HCT116 (cell line): ENCODE measurements around the gene IKZF3. TPM values are rescaled to one million over a fixed set of nuclear protein-coding genes. Genes with fewer than 3 reads are reported as not detected.

ENCODE experiments used
- ATAC-seq: fragments of 200-7000 bp; cut with Tn5 transposase; 2 replicates; pipeline ENCODE4 v1.9.1; 2020; ENCODE audit warnings: mild to moderate bottlenecking, moderate library complexity
- BruUV-seq: library from RNA; stranded (reverse); fragments of 400-500 nt; replicated peaks from 2 replicates; lab custom pipeline; 2021; lab: Mats Ljungman, UMichigan
- CTCF ChIA-PET: fragments of 300-600 bp; sonication (Branson Sonifier 250); formaldehyde crosslinking; loops from one replicate; lab custom pipeline; 2021; ENCODE audit warnings: antibody characterized with exemption; lab: Charles Lee
- POLR2A ChIA-PET: fragments of 300-600, 350-600 bp; sonication (Branson Sonifier 250); formaldehyde crosslinking; loops from one replicate; lab custom pipeline; 2021; ENCODE audit warnings: antibody characterized with exemption; lab: Charles Lee
- RAD21 ChIA-PET, 2 experiments: fragments of 300-600 bp; sonication (Branson Sonifier 250); formaldehyde crosslinking; loops; one replicate each; lab custom pipeline; 2023; ENCODE audit warnings: low total read pairs in 2 of 2; ENCODE audit not compliant: uncharacterized antibody in 2 of 2, unreplicated experiment in 2 of 2, low non-redundant PET in 1 of 2; lab: Charles Lee
- DNase-seq: peaks from one replicate; pipeline ENCODE4 v3.0.0-alpha.2; 2010; ENCODE audit warnings: low read depth, low spot score
- H2AFZ ChIP-seq: fragments of 200-600 bp; shearing (Covaris generic), sonication (generic); 2 replicates; pipeline ENCODE4 v1.6.1; 2017; ENCODE audit warnings: low read depth, mixed run types, mixed read lengths, antibody characterized with exemption, low read length; ENCODE audit not compliant: poor library complexity, severe bottlenecking
- H3K27ac ChIP-seq: 2 replicates; pipeline ENCODE4 v1.5.1; 2012; ENCODE audit warnings: low read depth, low read length
- H3K27me3 ChIP-seq: fragments of 200-600 bp; sonication (generic); 2 replicates; pipeline ENCODE4 v1.6.1; 2016; ENCODE audit warnings: mixed run types, low read length, mixed read lengths; ENCODE audit not compliant: insufficient read depth
- H3K36me3 ChIP-seq, 2 experiments: fragments of 200-500 bp in 1 of 2; fragments of 200-600 bp in 1 of 2; sonication (Bioruptor generic) in 1 of 2; sonication (generic) in 1 of 2; 2 replicates each; pipeline versions ENCODE4 v1.5.1 to v1.6.1; 2014 to 2016; ENCODE audit warnings: low read length in 2 of 2, inconsistent platforms in 1 of 2, mixed read lengths in 1 of 2, mixed run types in 1 of 2; ENCODE audit not compliant: insufficient read depth in 2 of 2, control insufficient read depth in 1 of 2
- H3K4me1 ChIP-seq, 2 experiments: fragments of 200-600 bp in 1 of 2; sonication (generic) in 1 of 2; 2 replicates each; pipeline versions ENCODE4 v1.5.1 to v1.6.1; 2012 to 2017; ENCODE audit warnings: low read length in 2 of 2, inconsistent platforms in 1 of 2, mild to moderate bottlenecking in 1 of 2, mixed read lengths in 1 of 2, mixed run types in 1 of 2, moderate library complexity in 1 of 2; ENCODE audit not compliant: insufficient read depth in 2 of 2, control insufficient read depth in 1 of 2
- H3K4me2 ChIP-seq: fragments of 200-600 bp; sonication (generic); 2 replicates; pipeline ENCODE4 v1.6.1; 2017; ENCODE audit warnings: mixed run types, low read length, mixed read lengths
- H3K4me3 ChIP-seq, 2 experiments: fragments of 200-600 bp in 1 of 2; sonication (generic) in 1 of 2; replicated peaks in 1 of 2; 2 replicates each; pipeline ENCODE4 v1.5.1; 2011 to 2016; ENCODE audit warnings: low read length in 2 of 2, control low read depth in 1 of 2, low read depth in 1 of 2, mild to moderate bottlenecking in 1 of 2, mixed read lengths in 1 of 2, mixed run types in 1 of 2
- H3K79me2 ChIP-seq: fragments of 200-600 bp; sonication (generic); 2 replicates; pipeline ENCODE4 v1.6.1; 2017; ENCODE audit warnings: mild to moderate bottlenecking, mixed run types, low read length, moderate library complexity, mixed read lengths; ENCODE audit not compliant: insufficient read depth
- H3K9ac ChIP-seq: fragments of 200-600 bp; sonication (generic); 2 replicates; pipeline ENCODE4 v1.6.1; 2016; ENCODE audit warnings: low read length, mixed read lengths
- H3K9me2 ChIP-seq: fragments of 200-600 bp; sonication (generic), shearing (Covaris generic); 2 replicates; pipeline ENCODE4 v1.6.1; 2017; ENCODE audit warnings: mixed run types, mild to moderate bottlenecking, moderate library complexity; ENCODE audit not compliant: insufficient read depth
- H3K9me3 ChIP-seq, 2 experiments: fragments of 200-500 bp in 1 of 2; fragments of 200-600 bp in 1 of 2; sonication (Bioruptor generic) in 1 of 2; sonication (generic) in 1 of 2; 2 replicates each; pipeline ENCODE4 v1.6.1; 2014 to 2017; ENCODE audit warnings: low read length in 2 of 2, mixed read lengths in 2 of 2, inconsistent platforms in 1 of 2, low read depth in 1 of 2, mild to moderate bottlenecking in 1 of 2, mixed run types in 1 of 2, moderate library complexity in 1 of 2; ENCODE audit not compliant: control insufficient read depth in 1 of 2, insufficient read depth in 1 of 2
- H4K20me1 ChIP-seq: fragments of 200-600 bp; sonication (generic), shearing (Covaris generic); 2 replicates; pipeline ENCODE4 v1.6.1; 2017; ENCODE audit warnings: mixed run types, mild to moderate bottlenecking, moderate library complexity; ENCODE audit not compliant: insufficient read depth
- CBX3 ChIP-seq: IDR thresholded peaks from 2 replicates; pipeline ENCODE4 v1.6.1; 2012; ENCODE audit warnings: low read depth
- CEBPB ChIP-seq: IDR thresholded peaks from 2 replicates; pipeline ENCODE4 v1.6.1; 2012; ENCODE audit warnings: low read depth
- EGR1 ChIP-seq: IDR thresholded peaks from 2 replicates; pipeline ENCODE4 v1.6.1; 2012; ENCODE audit warnings: low read depth
- EZH2 ChIP-seq: fragments of 200-600 bp; sonication (generic); IDR thresholded peaks from 2 replicates; pipeline ENCODE4 v1.6.1; 2017; ENCODE audit warnings: antibody characterized with exemption, mixed run types
- FOSL1 ChIP-seq: IDR thresholded peaks from 2 replicates; pipeline ENCODE4 v1.6.1; 2012; ENCODE audit warnings: low read depth
- POLR2A ChIP-seq: IDR thresholded peaks from 2 replicates; pipeline ENCODE4 v1.7.0; 2011; ENCODE audit warnings: borderline replicate concordance; ENCODE audit not compliant: insufficient read depth, insufficient read length; ENCODE audit errors: extremely low read depth
- POLR2AphosphoS5 ChIP-seq: IDR thresholded peaks from 2 replicates; pipeline ENCODE4 v1.6.1; 2011; ENCODE audit warnings: mild to moderate bottlenecking, low read depth, low read length, moderate library complexity
- RAD21 ChIP-seq: IDR thresholded peaks from 2 replicates; pipeline ENCODE4 v1.6.1; 2012; ENCODE audit warnings: low read depth, mild to moderate bottlenecking
- REST ChIP-seq: IDR thresholded peaks from 2 replicates; pipeline ENCODE4 v1.6.1; 2012; ENCODE audit warnings: low read depth
- SIN3A ChIP-seq: IDR thresholded peaks from 2 replicates; pipeline ENCODE4 v1.6.1; 2012; ENCODE audit warnings: low read depth
- SP1 ChIP-seq: IDR thresholded peaks from 2 replicates; pipeline ENCODE4 v1.6.1; 2012; ENCODE audit warnings: low read depth
- SRF ChIP-seq: IDR thresholded peaks from 2 replicates; pipeline ENCODE4 v1.6.1; 2012; ENCODE audit warnings: low read depth
- TCF7L2 ChIP-seq: IDR thresholded peaks from 2 replicates; pipeline ENCODE4 v1.7.0; 2011; ENCODE audit warnings: borderline replicate concordance, inconsistent platforms; ENCODE audit not compliant: insufficient read depth, insufficient read length; ENCODE audit errors: extremely low read depth
- YY1 ChIP-seq: IDR thresholded peaks from 2 replicates; pipeline ENCODE4 v1.6.1; 2011; ENCODE audit warnings: low read length, low read depth, moderate library complexity, mild to moderate bottlenecking; ENCODE audit not compliant: insufficient replicate concordance; ENCODE audit errors: extremely low read depth
- ZFX ChIP-seq: fragments of 450-650 bp; IDR thresholded peaks from 2 replicates; pipeline ENCODE4 v1.6.1; 2017
- ZNF274 ChIP-seq: fragments of 200-500 bp; sonication (Bioruptor generic); IDR thresholded peaks from 2 replicates; pipeline ENCODE4 v1.6.1; 2014; ENCODE audit warnings: mild to moderate bottlenecking, low read depth, low read length, inconsistent platforms
- intact Hi-C: fragments of 100-400 bp; cut with micrococcal nuclease; formaldehyde crosslinking; loops from 2 replicates; pipeline ENCODE4 v1.10.0; 2022
- total RNA-seq: library from RNA; stranded (reverse); gene quantifications from one replicate; pipeline ENCODE4 v1.2.1, GENCODE V29; 2021; ENCODE audit not compliant: unreplicated experiment
- TF ChIP-seq, protein P1 (sequence below): IDR thresholded peaks from 2 replicates; pipeline ENCODE4 v1.6.1; 2012

Gene IKZF3
- total RNA-seq, 1 experiment from 2014 or later, result 0.30 TPM

GRCh38 chr17:39751637-39752036, 112.5 kb downstream of the IKZF3 start:
- Histone ChIP-seq H3K4me3 (no peak overlapping the region), H3K9me3 (no peaks in the 10 kb centered on the region), H3K27ac (no peak overlapping the region; the same call in 1 of the 2 replicates), H3K9me2 (no peaks in the 10 kb centered on the region), H2AFZ (no peak overlapping the region), H3K27me3 (no peaks in the 10 kb centered on the region), H3K4me1 (peaks cover 33 to 55% of the 10 kb centered on the region in 2 experiments), H4K20me1 (no peaks in the 10 kb centered on the region), H3K79me2 (no peaks in the 10 kb centered on the region), H3K4me2 (no peak overlapping the region), H3K36me3 (no peaks in the 10 kb centered on the region), H3K9ac (no peak overlapping the region)
- POLR2A ChIA-PET, result interaction anchor here (0.7 kb wide), 1 partner anchor 61 kb away, joined by 3 read pairs; no protein-coding TSS in a partner anchor
- TF ChIP-seq FOSL1, result no peak
- no peak for TF ChIP-seq SIN3A
- no peak for TF ChIP-seq ZFX
- TF ChIP-seq YY1, result no peak
- no peak for TF ChIP-seq REST
- no peak for TF ChIP-seq EGR1
- no peak for TF ChIP-seq ZNF274
- TF ChIP-seq POLR2AphosphoS5, result no peak
- no peak for TF ChIP-seq SP1
- TF ChIP-seq CEBPB, result no peak
- TF ChIP-seq POLR2A, result no peak
- TF ChIP-seq CBX3, result no peak
- no peak for TF ChIP-seq TCF7L2
- no peak for TF ChIP-seq EZH2
- TF ChIP-seq, protein P1, sequence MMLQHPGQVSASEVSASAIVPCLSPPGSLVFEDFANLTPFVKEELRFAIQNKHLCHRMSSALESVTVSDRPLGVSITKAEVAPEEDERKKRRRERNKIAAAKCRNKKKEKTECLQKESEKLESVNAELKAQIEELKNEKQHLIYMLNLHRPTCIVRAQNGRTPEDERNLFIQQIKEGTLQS, result no peak
- TF ChIP-seq RAD21, result no peak
- no peak for TF ChIP-seq SRF
- intact Hi-C loops, result loop anchor here (5.0 kb wide), 1 partner anchor 79 kb away; no protein-coding TSS in a partner anchor
- ATAC-seq (no peak), DNase-seq (no peak)
- BruUV-seq, result no TSS peak
- CTCF ChIA-PET, result interaction anchor here (1.0 to 2.1 kb wide), 3 partner anchors 12 to 22 kb away, joined by 3 to 8 read pairs (median 6); partner anchors contain the start of gene MIEN1
- RAD21 ChIA-PET, result interaction anchor here in 1 of 2 experiments (0.7 kb wide), 1 partner anchor 27 kb away, joined by 4 read pairs; no protein-coding TSS in a partner anchor
